K562 (cell line): ENCODE measurements around the gene DYRK4. TPM values are rescaled to one million over a fixed set of nuclear protein-coding genes. Genes with fewer than 3 reads are reported as not detected.

ENCODE experiments used
- ATAC-seq: fragments of 200-7000 bp; cut with Tn5 transposase; 3 replicates; pipeline ENCODE4 v1.9.1; 2020; ENCODE audit warnings: moderate library complexity
- BruUV-seq: library from RNA; stranded (reverse); fragments of 400-500 nt; replicated peaks from 2 replicates; lab custom pipeline; 2021; lab: Mats Ljungman, UMichigan
- CTCF ChIA-PET: fragments of 300-600 bp; formaldehyde crosslinking; extraction: SDS; loops from one replicate; lab custom pipeline; 2021; ENCODE audit warnings: low intra/inter-chr PET ratio; lab: Yijun Ruan, JAX
- POLR2A ChIA-PET: fragments of 300-600, 350-650 bp; sonication (Branson Sonifier 250); formaldehyde crosslinking; extraction: SDS; loops from one replicate; lab custom pipeline; 2021; ENCODE audit warnings: antibody characterized with exemption, inconsistent platforms; lab: Yijun Ruan, JAX
- DNase-seq, 4 experiments: peaks; one replicate each; pipeline versions ENCODE4 v3.0.0 to v3.0.0-alpha.2; 2011 to 2018; ENCODE audit warnings: low spot score in 3 of 4, mixed read lengths in 3 of 4; ENCODE audit errors: extremely low read depth in 1 of 4
- FAIRE-seq: peaks from 2 replicates; lab custom pipeline; 2011; peaks lifted over from hg19 to GRCh38; lab: Jason Lieb, UNC
- H2AFZ ChIP-seq: 2 replicates; pipeline ENCODE4 v1.6.0; 2011; ENCODE audit warnings: low read depth, low read length, control low read depth, inconsistent platforms
- H3K27ac ChIP-seq: fragments of 200-600 bp; 3 replicates; pipeline ENCODE4 v1.8.0; 2011; ENCODE audit warnings: low read depth, mild to moderate bottlenecking, control low read depth, inconsistent platforms, low read length, moderate library complexity, mixed read lengths; ENCODE audit errors: extremely low read depth
- H3K27me3 ChIP-seq, 2 experiments: fragments of 300-600 bp in 1 of 2; 2 replicates in 1 of 2; 3 replicates in 1 of 2; pipeline versions ENCODE4 v1.6.0 to v1.8.0; 2011; ENCODE audit warnings: inconsistent platforms in 2 of 2, low read length in 2 of 2, mild to moderate bottlenecking in 1 of 2, mixed read lengths in 1 of 2, moderate library complexity in 1 of 2; ENCODE audit not compliant: control insufficient read depth in 2 of 2, insufficient read depth in 2 of 2
- H3K36me3 ChIP-seq: fragments of 300-600 bp; 3 replicates; pipeline ENCODE4 v1.8.0; 2011; ENCODE audit warnings: mild to moderate bottlenecking, low read length, inconsistent platforms; ENCODE audit not compliant: control insufficient read depth, insufficient read depth
- H3K4me1 ChIP-seq, 2 experiments: fragments of 200-600 bp in 1 of 2; replicated peaks in 1 of 2; 2 replicates in 1 of 2; 3 replicates in 1 of 2; pipeline versions ENCODE4 v1.5.1 to v1.8.0; 2011; ENCODE audit warnings: inconsistent platforms in 2 of 2, low read length in 2 of 2, mild to moderate bottlenecking in 1 of 2, mixed read lengths in 1 of 2, moderate library complexity in 1 of 2; ENCODE audit not compliant: control insufficient read depth in 2 of 2, insufficient read depth in 2 of 2
- H3K4me2 ChIP-seq: 2 replicates; pipeline ENCODE4 v1.6.1; 2011; ENCODE audit warnings: low read length, control low read depth, inconsistent platforms, mixed read lengths; ENCODE audit not compliant: insufficient read depth
- H3K4me3 ChIP-seq: fragments of 200-600 bp; sonication (generic), shearing (Covaris generic); 2 replicates; pipeline ENCODE4 v1.5.1; 2016; ENCODE audit warnings: control low read depth, inconsistent platforms
- H3K79me2 ChIP-seq: fragments of 200-600 bp; 3 replicates; pipeline ENCODE4 v1.8.0; 2011; ENCODE audit warnings: low read length, inconsistent platforms; ENCODE audit not compliant: control insufficient read depth, insufficient read depth
- H3K9ac ChIP-seq, 2 experiments: 2 replicates each; pipeline versions ENCODE4 v1.6.0 to v1.6.1; 2011; ENCODE audit warnings: low read depth in 2 of 2, low read length in 2 of 2, control low read depth in 1 of 2, inconsistent platforms in 1 of 2, mild to moderate bottlenecking in 1 of 2, mixed read lengths in 1 of 2; ENCODE audit not compliant: insufficient read depth in 1 of 2
- H3K9me1 ChIP-seq: one replicate; pipeline ENCODE4 v1.6.0; 2011; ENCODE audit warnings: inconsistent platforms, mild to moderate bottlenecking, low read length, moderate library complexity; ENCODE audit not compliant: control insufficient read depth, insufficient read depth
- H3K9me3 ChIP-seq: replicated peaks from 2 replicates; pipeline ENCODE4 v1.5.1; 2011; ENCODE audit warnings: low read depth, low read length, inconsistent platforms; ENCODE audit not compliant: control insufficient read depth, insufficient read depth
- H4K20me1 ChIP-seq: replicated peaks from 2 replicates; pipeline ENCODE4 v1.6.1; 2011; ENCODE audit warnings: low read length, inconsistent platforms, mixed read lengths; ENCODE audit not compliant: control insufficient read depth, insufficient read depth
- ETS2 ChIP-seq: IDR thresholded peaks from 2 replicates; pipeline ENCODE4 v1.6.1; 2016; ENCODE audit warnings: borderline replicate concordance, missing genetic modification characterization, mild to moderate bottlenecking, moderate library complexity, missing compliant biosample characterization; ENCODE audit not compliant: poor library complexity, severe bottlenecking
- FOXJ2 ChIP-seq: fragments of 200-800 bp; sonication (Bioruptor generic); IDR thresholded peaks from 2 replicates; pipeline ENCODE4 v1.6.1; 2016; ENCODE audit warnings: missing genetic modification characterization, missing compliant biosample characterization
- HIVEP1 ChIP-seq: fragments of 250-450 bp; sonication (Bioruptor Pico); IDR thresholded peaks from 2 replicates; pipeline ENCODE4 v1.4.0; 2020; ENCODE audit warnings: mild to moderate bottlenecking
- MCM5 ChIP-seq: fragments of 450-650 bp; IDR thresholded peaks from 2 replicates; pipeline ENCODE4 v1.6.1; 2016; ENCODE audit warnings: low read depth
- NCOA6 ChIP-seq: fragments of 450-650 bp; IDR thresholded peaks from 2 replicates; pipeline ENCODE4 v1.6.1; 2017; ENCODE audit warnings: mild to moderate bottlenecking
- PML ChIP-seq: IDR thresholded peaks from 2 replicates; pipeline ENCODE4 v1.6.1; 2012; ENCODE audit warnings: low read length, inconsistent platforms
- RNF2 ChIP-seq: sonication (generic); IDR thresholded peaks from 2 replicates; pipeline ENCODE4 v1.6.1; 2016
- SIX5 ChIP-seq, 2 experiments: IDR thresholded peaks; 2 replicates each; pipeline ENCODE4 v1.6.1; 2011; ENCODE audit warnings: low read length in 2 of 2, borderline replicate concordance in 1 of 2, low read depth in 1 of 2, mild to moderate bottlenecking in 1 of 2, moderate library complexity in 1 of 2; ENCODE audit not compliant: insufficient read depth in 1 of 2
- TEAD1 ChIP-seq, 2 experiments: fragments of 450-650 bp in 1 of 2; sonication (generic) in 1 of 2; formaldehyde crosslinking; IDR thresholded peaks; 2 replicates each; pipeline versions ENCODE4 v1.4.0 to v1.8.0; 2020 to 2022; ENCODE audit warnings: mild to moderate bottlenecking in 2 of 2, missing genetic modification reagents in 1 of 2
- ZKSCAN1 ChIP-seq: fragments of 150-350 bp; IDR thresholded peaks from 2 replicates; pipeline ENCODE4 v1.6.1; 2016; ENCODE audit warnings: low read depth, low read length
- ZNF124 ChIP-seq: sonication (generic); formaldehyde crosslinking; IDR thresholded peaks from 2 replicates; pipeline ENCODE4 v1.8.1; 2022; ENCODE audit warnings: missing genetic modification reagents
- ZNF561 ChIP-seq: fragments of 450-650 bp; formaldehyde crosslinking; conservative IDR thresholded peaks from 2 replicates; pipeline ENCODE4 v1.4.0; 2020; ENCODE audit warnings: mild to moderate bottlenecking, moderate library complexity
- WGBS: fragments of 100-300 bp; shearing (Covaris generic); methylation state at CpG from one replicate; pipeline ENCODE4 v1.1.6; 2016; ENCODE audit warnings: low coverage, mixed read lengths; ENCODE audit not compliant: insufficient coverage; ENCODE audit errors: missing lambda C conversion rate; 5-methylcytosine and 5-hydroxymethylcytosine counted together
- in situ Hi-C: fragments of 300-500 bp; cut with MboI; formaldehyde crosslinking; loops from 4 replicates; pipeline ENCODE4 v1.15.0; 2018; ENCODE audit warnings: inconsistent platforms, mixed read lengths
- intact Hi-C: fragments of 100-400 bp; cut with micrococcal nuclease; formaldehyde crosslinking; loops from 2 replicates; pipeline ENCODE4 v1.14.2; 2022
- polyA plus RNA-seq, 8 experiments: library from polyadenylated mRNA; depleted of rRNA in 4 of 8; stranded (reverse) in 5 of 8; unstranded in 3 of 8; fragments of >200 nt; fragmentation: Nextera tagmentation in 2 of 8; fragmentation: Illumina TruSeq in 1 of 8; extraction: Ambion mirVana in 2 of 8; extraction: Trizol in 1 of 8; gene quantifications; 2 replicates each; pipeline versions ENCODE4 v1.2.1 to v1.2.3, GENCODE V29; 2011 to 2014; ENCODE audit warnings: inconsistent platforms in 1 of 8, missing spikeins in 1 of 8
- total RNA-seq, 7 experiments: library from RNA; depleted of rRNA in 6 of 7; stranded (reverse); fragments of >200 nt in 6 of 7; fragmentation: Illumina TruSeq in 2 of 7; extraction: Trizol in 2 of 7; gene quantifications; 2 replicates each; pipeline versions ENCODE4 v1.2.1 to v1.2.3, GENCODE V29; 2011 to 2021; ENCODE audit warnings: low replicate concordance in 1 of 7
- TF ChIP-seq, protein P1 (sequence below): fragments of 250-450 bp; sonication (Bioruptor Pico); IDR thresholded peaks from 2 replicates; pipeline ENCODE4 v1.5.0; 2020; ENCODE audit warnings: mild to moderate bottlenecking
- TF ChIP-seq, protein P2 (sequence below): fragments of 450-650 bp; IDR thresholded peaks from 2 replicates; pipeline ENCODE4 v1.7.0; 2016; ENCODE audit warnings: borderline replicate concordance

DYRK4 gene
- total and polyA plus RNA-seq, 9 of the 15 experiments (the other 6 are each of a cell fraction or from before 2014, with no cell fraction given) = 13.4 to 37.4 (median 22.2) TPM

GRCh38 chr12:4530160-4530559 is 31.8 kb upstream of the DYRK4 start:
- H4K20me1 ChIP-seq = no peaks in the 10 kb centered on the region
- no peaks in the 10 kb centered on the region for H3K9me1 ChIP-seq
- H3K4me1 ChIP-seq = no peaks in the 10 kb centered on the region
- no peak overlapping the region for H3K9ac ChIP-seq
- no peak overlapping the region for H3K4me2 ChIP-seq
- WGBS = 94% methylated on average over 1 of the region's 1 CpG
- no peaks in the 10 kb centered on the region for H3K27me3 ChIP-seq
- H2AFZ ChIP-seq = no peak overlapping the region
- no peaks in the 10 kb centered on the region for H3K79me2 ChIP-seq
- intact Hi-C loops = no loop called here
- no peak for DNase-seq
- no peak for ATAC-seq
- H3K9me3 ChIP-seq = no peaks in the 10 kb centered on the region
- no TSS peak for BruUV-seq
- no peak for TF ChIP-seq MCM5
- TF ChIP-seq, protein P1, sequence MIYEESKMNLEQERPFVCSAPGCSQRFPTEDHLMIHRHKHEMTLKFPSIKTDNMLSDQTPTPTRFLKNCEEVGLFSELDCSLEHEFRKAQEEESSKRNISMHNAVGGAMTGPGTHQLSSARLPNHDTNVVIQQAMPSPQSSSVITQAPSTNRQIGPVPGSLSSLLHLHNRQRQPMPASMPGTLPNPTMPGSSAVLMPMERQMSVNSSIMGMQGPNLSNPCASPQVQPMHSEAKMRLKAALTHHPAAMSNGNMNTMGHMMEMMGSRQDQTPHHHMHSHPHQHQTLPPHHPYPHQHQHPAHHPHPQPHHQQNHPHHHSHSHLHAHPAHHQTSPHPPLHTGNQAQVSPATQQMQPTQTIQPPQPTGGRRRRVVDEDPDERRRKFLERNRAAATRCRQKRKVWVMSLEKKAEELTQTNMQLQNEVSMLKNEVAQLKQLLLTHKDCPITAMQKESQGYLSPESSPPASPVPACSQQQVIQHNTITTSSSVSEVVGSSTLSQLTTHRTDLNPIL (CRISPR knock-in tag) = no peak
- TF ChIP-seq PML = no peak
- TF ChIP-seq ZKSCAN1 = no peak
- TF ChIP-seq, all 486 proteins: peak for 0
- in situ Hi-C loops = no loop called here
- FAIRE-seq = no peak
- ChIA-PET CTCF (no interaction called here), POLR2A (no interaction called here)
- Histone ChIP-seq H3K4me3 (no peak overlapping the region), H3K27ac (no peak overlapping the region), H3K36me3 (peaks cover 33% of the 10 kb centered on the region; the same call in 2 of the 3 replicates)

DNA sequence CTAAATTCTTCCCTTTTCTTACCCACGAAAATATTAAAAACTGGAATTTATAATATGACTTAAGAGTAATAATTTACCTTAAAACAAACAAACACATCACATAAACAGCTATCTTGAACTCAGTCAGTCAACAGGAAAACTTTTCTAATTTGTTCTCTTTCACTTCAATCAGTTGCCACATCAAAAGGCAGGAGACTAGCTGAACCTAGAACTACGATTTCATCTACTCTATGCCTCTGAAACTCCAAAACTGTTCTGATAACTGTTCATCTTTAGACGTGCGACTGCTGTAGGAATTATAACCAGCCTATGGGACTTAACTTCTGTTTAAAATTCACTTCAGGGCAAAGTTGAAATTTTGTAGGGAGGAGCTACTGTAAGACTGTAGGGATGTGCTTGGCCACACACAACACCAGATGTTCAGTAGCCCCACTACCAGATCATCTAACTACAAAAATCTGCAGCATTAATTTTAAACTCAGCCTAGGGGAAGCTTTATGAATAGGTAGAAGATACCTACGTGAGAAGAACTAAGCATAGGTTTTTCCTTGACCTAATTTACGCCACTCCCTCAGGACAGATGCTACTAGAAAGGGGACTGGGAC is 30.9 kb upstream of the DYRK4 start:
- Histone ChIP-seq H3K79me2 (no peaks in the 10 kb centered on the region), H3K9me1 (no peaks in the 10 kb centered on the region), H3K27me3 (no peaks in the 10 kb centered on the region), H3K27ac (no peak overlapping the region), H3K36me3 (peaks cover 37% of the 10 kb centered on the region; the same call in 2 of the 3 replicates), H3K9ac (no peak overlapping the region), H3K4me1 (no peaks in the 10 kb centered on the region), H3K9me3 (no peaks in the 10 kb centered on the region), H3K4me3 (no peak overlapping the region), H4K20me1 (no peaks in the 10 kb centered on the region), H2AFZ (no peak overlapping the region), H3K4me2 (no peak overlapping the region)
- no peak for FAIRE-seq
- in situ Hi-C loops = no loop called here
- ATAC-seq = no peak
- BruUV-seq = no TSS peak
- intact Hi-C loops = no loop called here
- no peak for DNase-seq
- 78% methylated on average over 6 of the region's 6 CpGs for WGBS
- ChIA-PET CTCF (no interaction called here), POLR2A (interaction anchor here (0.6 kb wide), 1 partner anchor 211 kb away, joined by 3 read pairs; no protein-coding TSS in a partner anchor)
- TF ChIP-seq ZNF561 (CRISPR knock-in tag) (no peak), ETS2 (tag) (no peak), RNF2 (no peak), FOXJ2 (tag) (no peak), TEAD1 (CRISPR knock-in tag; IDR thresholded peaks at IDR 0.05) (no peak), HIVEP1 (CRISPR knock-in tag) (no peak), SIX5 (IDR thresholded peaks at IDR 0.05; ENCODE audit: borderline replicate concordance in 1 of 2, insufficient read depth in 1 of 2, low read depth in 1 of 2, low read length in 2 of 2) (no peak), NCOA6 (no peak), ZNF124 (no peak)
- TF ChIP-seq, protein P2, sequence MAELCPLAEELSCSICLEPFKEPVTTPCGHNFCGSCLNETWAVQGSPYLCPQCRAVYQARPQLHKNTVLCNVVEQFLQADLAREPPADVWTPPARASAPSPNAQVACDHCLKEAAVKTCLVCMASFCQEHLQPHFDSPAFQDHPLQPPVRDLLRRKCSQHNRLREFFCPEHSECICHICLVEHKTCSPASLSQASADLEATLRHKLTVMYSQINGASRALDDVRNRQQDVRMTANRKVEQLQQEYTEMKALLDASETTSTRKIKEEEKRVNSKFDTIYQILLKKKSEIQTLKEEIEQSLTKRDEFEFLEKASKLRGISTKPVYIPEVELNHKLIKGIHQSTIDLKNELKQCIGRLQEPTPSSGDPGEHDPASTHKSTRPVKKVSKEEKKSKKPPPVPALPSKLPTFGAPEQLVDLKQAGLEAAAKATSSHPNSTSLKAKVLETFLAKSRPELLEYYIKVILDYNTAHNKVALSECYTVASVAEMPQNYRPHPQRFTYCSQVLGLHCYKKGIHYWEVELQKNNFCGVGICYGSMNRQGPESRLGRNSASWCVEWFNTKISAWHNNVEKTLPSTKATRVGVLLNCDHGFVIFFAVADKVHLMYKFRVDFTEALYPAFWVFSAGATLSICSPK = no peak
